Esophagus muscularis mucosa (tissue), 3 donors: ENCODE measurements around the gene RGPD6.
"Not testable (repeated sequence)": the region's sequence is repeated elsewhere in the genome, so short reads cannot be mapped to it uniquely, and the experiment has no call there.

ENCODE experiments used
- CTCF ChIP-seq, 3 experiments: fragments of 200-600 bp in 2 of 3; fragments of 450-650 bp in 1 of 3; sonication (generic) in 2 of 3; IDR thresholded peaks; one replicate each; pipeline ENCODE4 v1.5.1; 2017 to 2019; ENCODE audit warnings: antibody characterized with exemption in 3 of 3, mild to moderate bottlenecking in 2 of 3, moderate library complexity in 1 of 3
- EP300 ChIP-seq: sonication (generic); formaldehyde crosslinking; IDR thresholded peaks from one replicate; pipeline ENCODE4 v1.6.1; 2017; ENCODE audit warnings: antibody characterized with exemption

DNA sequence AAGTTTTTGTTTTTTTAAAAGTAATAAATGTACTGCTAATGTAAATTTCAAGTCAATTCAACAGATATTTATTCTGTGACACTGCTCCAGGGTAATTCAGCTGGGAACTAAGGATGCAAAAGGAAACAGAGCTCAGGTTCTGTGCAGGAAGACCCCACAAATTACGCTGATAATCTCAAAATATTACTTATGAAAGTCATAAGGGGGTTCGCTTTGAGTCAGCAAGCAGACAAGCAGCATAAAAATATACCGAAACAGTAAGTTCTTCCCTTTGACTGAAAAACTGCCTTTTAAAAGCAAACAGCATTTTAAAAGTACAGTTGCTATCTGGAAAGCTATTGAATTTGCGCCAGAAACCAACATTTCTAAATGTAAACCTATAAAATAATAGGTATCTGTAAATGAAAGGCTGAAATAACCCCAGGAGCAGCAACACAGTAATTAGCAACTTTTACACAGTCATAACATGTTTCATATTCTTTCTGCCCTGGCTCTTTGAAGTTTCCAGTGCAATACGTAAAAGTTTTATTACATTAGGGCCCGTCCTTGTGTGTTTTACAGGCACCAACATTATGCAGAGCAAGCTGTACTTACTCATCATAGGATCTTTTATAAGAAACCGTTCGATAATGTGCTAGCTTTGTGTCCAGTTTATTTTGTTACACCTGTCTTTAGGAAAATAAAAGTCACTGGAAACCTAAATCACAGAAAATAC lies 31.9 kb upstream of the RGPD6 start:
- TF ChIP-seq EP300; CTCF (IDR thresholded peaks at IDR 0.05): not testable (repeated sequence)
